Epidermal melanocyte (primary cell): ENCODE data around the gene NME3.

Experiments
- DNase-seq: peaks from one replicate; pipeline ENCODE4 v3.0.0; 2011; ENCODE audit warnings: low spot score; ENCODE audit not compliant: insufficient read length

NME3 gene

DNA sequence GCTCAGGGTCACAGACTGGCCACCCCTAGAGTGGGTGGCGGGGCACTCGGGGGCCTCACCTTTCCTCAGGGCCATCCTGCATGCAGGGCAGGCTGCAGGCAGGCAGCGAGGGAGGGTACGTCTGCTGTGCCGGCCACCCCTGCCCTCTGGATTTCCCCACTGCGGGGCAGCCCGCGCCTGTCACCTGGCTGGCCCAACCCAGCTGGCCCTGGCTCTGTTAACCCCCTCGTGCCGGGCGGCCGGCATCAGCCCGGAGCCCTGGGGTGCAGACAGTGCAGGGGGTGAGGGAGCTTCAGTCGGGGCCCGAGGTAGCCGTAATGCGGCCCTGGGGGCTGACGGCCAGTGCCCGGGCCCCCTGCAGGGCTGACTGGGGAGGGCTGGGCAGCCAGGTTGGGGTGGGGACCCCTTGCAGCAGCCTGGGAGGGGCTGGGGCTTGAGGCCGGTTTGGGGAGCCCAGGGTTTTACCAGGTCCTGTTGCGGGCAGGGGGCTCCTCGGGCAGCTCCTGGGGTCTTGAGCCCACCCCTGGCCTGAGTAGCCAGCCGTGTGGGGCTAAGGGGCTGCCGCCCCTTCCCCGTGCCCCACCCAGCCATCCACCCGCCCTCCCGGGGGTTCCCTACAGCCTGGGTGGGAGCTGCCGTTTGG lies 22.4 kb upstream of the NME3 start, which contains the start of gene IGFALS:
IGFALS (minus strand) TSS at position 128 of the 643 bp plus-strand sequence; CDS start at position 75, 53 bp downstream.
- no peak for DNase-seq

DNA sequence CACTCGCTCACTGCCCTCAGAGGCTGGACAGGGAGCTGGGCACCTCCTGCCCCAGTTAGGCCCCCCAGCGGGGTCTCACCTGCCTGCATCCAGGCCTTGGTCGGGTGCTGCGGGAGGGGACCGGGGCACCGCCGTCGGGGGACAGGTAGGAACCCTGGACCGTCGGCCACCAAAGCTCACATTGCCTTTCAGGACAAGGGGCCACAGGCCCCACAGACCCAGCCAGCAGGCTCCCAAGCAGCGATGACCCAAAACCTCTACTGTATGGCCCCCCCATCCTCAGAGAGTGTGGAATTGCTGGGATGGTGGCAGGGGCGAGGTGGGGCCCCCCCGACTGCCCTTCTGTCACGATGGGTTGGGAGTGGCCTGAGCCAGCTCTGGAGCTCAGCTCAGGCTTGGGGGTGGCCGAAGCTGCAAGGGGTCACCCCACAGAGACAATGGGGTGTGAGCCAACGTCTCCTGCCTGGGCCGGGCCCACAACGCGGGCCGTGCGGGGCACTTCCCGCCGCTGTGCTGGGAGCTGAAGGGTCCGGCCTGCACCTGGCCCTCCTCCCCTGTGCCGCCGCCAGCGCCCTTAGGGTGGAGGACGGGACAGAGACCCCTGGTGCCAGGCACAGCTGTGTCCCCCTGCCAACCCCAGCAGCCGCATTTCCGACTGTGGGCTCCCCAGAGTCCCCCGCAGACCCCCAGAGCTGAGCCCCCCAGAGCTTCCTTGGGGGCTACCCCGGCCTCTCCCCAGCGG lies 21.7 kb upstream of the NME3 start:
- DNase-seq = no peak

DNA sequence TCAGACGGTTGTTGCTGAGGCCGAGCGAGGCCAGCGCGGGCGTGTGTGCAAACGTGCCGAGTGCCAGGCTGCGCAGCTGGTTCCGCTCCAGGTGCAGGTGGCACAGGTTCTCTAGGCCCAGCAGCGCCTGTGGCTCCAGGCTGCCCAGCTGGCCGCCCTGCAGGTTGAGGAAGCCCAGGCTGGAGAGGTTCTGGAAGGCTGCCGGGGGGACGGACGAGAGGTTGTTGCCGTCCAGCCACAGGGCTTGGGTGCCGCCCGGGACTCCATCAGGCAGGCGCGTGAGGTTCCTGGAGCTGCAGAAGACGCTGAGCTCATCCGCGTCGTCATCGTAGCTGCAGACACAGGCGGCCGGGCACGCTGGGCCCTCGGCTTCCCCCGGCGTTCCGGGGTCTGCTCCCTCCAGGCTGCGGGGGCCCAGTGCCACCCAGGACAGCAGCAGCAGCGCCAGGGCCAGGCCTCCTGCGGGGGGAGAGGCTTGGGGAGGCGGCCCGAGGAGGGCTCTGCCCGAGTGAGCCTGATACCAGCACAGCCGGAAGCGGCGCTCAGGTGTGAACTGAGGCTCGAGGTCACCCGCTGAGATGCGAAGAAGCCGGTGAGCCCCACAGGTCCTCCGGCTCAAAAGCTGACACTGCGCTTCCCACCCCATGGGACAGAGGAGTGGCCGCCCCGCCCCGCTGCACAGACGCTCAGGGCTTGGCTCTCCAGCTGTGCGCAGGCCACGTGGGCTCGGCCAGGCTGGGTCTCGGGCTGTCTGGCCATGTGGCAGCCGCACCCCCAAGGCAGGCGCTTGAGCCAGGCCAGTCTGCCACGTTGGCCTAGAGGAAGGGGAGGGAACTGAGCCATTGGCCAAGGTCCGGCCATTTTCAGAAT lies 20.8 kb upstream of the NME3 start:
- no peak for DNase-seq

DNA sequence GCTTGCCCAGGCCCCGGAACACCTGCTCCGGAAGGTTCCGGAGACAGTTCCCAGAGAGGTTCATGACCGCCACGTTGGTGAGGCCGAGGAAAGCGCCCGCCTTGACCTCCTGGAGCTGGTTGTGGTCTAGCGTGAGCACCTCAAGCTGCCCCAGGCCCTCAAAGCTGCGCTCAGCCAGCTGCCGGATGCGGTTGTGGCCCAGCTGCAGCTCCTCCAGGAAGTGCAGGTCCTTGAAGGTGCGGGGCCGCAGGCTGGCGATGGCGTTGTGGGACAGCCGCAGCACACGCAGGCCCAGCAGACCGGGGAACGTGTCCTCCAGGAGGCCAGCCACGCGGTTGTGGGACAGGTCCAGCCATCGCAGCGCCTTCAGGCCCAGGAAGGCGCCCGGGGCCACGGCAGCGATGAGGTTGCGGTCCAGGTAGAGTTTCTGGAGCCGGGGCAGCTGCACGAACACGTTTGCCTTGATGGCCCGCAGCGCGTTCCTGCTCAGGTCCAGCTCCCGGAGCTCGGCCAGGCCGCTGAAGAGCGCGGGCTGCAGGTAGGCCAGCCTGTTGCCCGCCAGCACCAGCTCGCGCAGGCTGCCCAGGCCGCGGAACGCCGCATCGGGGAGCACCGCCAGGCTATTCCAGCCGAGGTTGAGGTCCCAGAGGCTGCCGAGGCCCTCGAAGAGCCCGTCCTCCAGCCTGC lies 20.1 kb upstream of the NME3 start:
- no peak for DNase-seq

DNA sequence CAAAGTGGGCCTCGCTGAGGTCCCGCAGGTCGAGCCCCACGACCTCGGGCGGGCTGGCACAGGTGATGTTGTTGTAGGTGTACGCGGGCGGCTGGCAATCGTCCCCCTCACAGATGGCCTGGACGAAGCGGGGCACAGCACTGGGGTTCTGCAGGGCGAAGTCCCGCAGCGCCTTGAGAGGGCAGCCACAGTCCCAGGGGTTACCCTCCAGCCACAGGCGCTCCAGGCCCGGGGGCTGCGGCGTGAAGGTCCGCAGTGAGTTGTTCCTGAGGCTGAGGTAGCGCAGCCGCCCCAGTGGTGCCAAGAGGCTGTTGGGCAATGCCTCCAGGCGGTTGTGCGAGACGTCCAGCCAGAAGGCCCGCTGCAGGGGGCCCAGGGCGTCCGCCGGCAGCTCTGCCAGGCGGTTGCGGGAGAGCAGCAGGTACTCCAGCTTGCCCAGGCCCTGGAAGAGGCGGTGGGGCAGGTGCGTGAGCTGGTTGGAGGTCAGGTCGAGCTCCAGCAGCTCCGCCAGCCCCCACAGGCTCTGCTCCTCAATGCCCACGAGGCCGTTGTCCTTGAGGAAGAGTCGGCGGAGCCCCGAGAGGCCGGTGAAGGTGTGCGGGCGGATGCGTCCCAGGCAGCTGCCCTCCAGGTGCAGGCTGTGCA lies 19.4 kb upstream of the NME3 start:
- DNase-seq = no peak

DNA sequence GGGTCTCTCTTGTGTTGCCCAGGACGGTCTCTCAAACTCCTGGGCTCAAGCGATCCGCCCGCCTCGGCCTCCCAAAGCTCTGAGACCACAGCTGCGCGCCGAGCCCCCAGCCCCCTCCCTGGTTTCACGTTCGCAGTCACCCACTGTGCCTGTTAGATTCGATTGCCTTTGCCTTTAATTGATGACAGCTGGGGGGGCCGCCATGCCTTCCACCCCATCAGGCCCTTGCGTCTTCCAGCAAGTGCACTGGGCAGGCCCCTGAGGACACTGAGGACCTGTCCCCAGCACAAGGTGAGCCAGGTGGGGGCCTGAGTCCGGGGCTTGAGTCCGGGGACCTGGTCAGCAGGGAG lies 18.9 kb upstream of the NME3 start:
- no peak for DNase-seq

DNA sequence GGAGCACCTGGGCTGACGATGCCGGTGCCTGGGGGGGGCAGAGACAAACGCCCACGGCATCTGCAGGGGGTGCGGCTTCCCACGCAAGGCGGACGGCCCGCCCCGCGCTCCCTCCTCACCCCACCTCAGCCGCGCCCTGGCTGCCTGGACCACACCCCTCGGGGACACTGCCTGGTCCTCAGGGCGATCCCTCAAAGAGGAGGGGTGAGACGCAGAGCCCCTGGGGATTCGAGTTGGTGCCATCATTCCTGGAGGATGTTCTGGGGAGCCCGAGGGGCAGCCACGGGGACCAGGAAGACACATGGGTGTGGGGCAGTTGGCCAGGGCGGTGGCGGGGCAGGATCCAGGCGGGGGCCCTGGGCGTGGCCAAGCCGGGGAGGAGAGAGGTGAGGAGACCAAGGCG lies 18.3 kb upstream of the NME3 start:
- no peak for DNase-seq

DNA sequence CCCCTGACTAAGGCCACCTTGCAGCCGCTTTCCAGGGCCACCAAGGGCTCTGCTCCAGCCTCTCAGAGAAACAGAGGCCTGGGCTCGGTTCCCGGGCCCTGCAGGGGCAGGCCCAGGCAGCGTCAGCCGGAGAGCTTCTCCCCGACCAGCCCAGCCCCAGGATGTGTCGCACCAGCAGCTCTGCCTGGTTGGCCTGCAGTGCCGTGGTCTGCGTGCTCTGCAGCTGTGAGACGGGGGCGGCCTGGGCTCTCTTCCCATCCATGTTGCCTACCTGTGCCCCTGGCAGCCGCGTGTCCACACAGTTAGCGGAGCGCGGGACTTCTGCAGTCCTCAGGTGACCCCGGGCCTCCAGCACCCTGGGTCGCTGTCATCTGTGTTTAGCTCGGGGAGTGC lies 17.4 kb upstream of the NME3 start:
- no peak for DNase-seq

DNA sequence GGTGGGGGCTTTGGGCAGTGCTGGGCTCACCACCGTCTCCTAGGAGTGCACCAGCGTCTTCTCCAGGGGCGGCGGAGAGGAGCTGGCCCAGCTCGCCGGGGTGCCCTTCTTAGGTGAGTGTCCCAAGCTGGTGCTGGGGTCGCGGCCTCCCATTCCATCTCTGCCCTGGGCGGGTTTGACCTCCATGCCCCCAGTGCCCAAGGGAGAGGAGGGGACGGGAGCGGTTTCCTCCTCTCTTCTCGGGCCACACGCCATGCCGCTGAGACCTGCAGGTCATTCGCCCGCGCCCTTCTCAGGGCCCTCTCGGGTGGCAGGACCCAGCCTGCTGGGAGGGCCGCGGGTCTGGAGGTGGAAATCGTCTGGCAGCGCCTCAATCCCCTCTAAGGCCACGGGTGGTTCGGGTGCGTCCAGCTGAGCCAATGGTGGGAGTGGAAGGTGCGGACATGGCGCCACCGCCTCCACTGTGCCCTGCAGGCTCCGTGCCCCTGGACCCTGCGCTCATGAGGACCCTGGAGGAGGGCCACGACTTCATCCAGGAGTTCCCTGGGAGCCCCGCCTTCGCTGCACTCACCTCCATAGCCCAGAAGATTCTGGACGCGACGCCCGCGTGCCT lies 16.9 kb upstream of the NME3 start:
- no peak for DNase-seq

DNA sequence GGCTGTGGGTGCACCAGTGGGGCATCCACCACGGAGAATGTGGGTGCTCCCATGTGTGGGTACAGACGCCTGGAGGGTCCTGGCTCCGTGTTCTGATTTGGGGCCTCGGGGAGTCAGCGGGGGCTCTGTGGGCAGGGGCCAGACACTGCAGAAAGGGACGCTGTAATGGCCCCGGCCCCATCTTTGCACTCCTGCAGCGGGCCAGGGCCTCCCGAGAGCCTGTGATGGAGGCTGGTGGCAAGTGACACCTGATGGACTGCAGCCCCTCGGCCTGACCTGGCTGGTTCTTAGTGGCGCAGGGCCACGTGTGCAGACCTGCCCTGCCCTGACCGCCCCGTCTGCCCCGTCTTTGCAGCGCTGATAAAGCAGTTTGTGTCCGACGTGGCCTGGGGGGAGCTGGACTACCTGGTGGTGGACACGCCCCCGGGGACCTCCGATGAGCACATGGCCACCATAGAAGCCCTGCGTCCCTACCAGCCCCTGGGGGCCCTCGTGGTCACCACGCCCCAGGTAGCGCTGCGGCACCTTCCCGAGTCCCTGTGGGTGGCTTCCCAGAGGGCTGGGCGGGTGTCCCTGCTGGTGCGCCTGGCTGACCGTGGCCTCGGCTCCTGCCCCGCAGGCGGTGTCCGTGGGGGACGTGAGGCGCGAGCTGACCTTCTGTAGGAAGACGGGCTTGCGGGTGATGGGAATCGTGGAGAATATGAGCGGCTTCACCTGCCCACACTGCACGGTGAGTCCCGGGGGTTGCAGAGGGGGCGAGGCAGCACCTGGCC lies 16.2 kb upstream of the NME3 start:
- DNase-seq = no peak

DNA sequence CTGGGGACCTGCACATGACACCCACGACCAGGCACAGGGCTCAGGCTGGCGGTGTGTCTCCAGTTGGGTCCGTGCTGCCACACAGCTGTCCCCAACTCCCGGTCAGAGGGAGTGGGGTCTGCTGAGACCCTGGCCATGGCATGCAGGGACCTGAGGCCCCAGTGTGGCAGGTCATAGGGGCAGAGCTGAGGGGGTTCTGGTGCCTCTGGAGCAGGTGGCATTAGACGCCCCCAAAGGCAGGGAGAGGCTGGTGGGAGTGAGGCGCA lies 15.6 kb upstream of the NME3 start:
- no peak for DNase-seq

DNA sequence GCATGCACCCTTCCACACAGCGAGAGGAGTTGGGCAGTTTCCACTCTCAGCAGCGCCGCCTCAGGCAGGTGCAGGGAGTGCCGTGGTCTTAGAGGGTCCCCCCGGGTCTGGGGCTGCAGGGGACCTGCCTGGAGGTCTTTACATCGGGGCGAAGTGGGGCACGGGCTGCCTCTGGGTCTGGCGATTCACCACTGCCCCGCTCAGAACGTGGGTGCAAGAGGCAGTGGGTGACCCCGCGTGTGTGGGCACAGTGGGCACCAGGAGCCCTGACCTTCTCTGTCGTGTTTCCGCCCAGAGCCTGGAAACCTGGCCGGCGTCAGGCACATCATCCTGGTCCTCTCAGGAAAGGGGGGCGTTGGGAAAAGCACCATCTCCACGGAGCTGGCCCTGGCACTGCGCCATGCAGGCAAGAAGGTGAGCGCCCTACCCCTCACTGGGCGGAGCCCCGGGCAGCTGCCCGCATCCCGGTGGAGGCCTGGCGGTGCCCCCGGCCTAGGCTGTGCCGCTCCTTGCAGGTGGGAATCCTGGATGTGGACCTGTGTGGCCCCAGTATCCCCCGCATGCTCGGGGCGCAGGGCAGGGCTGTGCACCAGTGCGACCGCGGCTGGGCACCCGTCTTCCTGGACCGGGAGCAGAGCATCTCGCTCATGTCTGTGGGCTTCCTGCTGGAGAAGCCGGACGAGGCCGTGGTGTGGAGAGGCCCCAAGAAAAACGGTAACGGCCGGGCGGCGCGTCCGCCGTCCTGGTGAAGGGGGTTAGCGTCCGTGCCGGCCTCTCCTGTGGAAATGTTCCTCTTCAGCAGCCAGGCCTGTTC lies 15.1 kb upstream of the NME3 start:
- DNase-seq = no peak

DNA sequence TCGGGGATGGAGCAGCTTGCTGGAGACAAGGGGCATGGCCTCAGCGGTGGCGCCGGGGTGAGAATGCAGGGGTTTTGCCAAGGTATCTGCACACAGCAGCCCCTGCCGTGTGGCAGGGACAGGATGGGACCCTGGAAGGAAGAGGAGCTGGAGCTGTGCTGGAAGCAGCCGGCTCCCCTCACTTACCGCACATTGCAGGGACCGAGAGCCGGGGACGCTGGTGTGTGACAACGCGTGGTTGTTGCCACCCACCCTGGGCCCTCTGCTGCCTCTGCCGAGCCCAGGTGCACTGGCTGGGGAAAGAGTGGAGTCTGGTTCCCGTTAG lies 14.5 kb upstream of the NME3 start:
- DNase-seq = no peak

DNA sequence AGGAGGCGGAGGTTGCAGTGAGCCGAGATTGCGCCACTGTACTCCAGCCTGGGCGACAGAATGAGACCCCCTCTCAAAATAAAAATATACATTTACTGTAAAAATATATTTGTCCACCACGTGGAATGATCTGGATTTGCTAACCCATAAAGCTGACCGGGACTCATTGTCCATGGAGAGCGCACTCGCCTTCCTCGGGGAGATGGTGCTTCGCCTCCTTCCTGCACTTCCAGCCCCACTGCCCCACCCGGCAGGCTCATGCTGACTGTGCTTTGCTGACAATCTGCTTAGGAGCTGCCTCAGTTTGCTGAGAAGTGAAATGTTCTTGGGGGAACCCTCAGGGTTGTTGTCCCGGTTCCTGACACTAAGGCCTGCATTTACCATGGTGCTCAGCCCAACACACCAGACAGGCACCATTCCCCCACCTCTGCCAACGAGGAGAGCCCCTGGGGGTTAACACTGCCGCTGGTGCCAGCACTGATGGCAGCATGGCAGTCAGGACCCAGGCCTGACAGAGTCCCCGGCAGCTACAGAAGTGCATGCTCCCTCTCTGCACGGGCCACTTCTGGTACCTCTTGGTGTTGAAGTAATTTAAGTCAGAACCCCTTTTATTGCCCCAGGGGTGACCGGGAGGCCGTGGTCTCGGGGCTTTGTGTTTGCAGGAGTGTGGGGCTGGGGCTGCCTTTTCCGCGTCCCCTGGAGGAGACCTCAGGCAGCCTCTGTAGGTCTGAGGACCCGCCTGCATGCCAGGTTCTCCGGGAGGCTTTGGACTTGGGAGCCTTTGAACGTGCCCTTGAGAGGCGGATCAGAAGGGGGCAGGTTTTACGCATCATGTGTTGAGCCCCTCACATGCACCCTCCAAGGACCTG lies 13.9 kb upstream of the NME3 start:
- no peak for DNase-seq

DNA sequence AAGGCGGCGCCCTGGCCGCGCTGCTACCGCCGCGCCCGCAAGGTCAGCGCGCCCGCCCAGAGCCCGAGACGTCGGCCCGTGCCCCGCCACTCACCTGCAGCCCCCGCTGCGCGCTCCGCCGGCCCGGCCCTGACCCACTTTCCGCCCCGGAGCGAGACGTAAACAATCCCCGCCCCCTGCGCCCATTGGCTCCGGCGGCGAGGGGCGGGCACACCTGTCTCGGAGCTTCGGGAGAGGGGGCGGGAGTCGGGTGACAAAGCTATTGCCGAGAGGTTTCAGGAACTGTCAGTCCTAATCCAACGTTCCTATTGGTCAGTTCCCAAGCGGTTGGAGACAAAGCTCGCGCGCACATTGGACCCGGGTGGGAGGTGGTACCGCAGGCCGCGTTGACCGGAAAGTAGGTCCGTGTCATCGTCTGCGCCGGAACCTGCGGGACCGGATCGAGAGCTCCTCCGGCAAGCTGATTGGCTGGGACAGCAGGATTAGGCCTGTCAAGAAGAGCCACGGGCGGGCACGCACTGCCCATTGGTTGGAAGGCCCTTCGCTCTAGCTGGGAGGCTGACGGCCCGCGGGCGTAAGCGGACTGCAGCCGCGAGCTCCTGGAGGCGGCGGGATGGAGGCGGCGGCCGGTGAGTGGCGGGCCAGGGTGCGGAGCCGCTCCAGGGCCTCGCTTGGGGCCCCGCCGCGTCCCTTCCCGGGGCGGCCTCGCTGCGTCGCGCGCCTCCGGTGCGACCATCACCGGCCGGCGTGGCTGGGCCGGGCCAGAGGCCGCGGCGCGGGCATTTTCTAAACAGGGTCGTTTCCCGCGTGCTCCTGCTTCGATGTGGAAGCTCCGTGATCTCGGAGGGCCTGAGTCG lies 11.3 kb upstream of the NME3 start, which contains the start of the genes NUBP2 and SPSB3:
NUBP2 (plus strand) TSS at position 553 of the 857 bp plus-strand sequence; CDS start at position 614, 61 bp downstream.
SPSB3 (minus strand) TSS at position 164 of the 857 bp plus-strand sequence. CDS start 1,088 bp downstream, outside the sequence.
- DNase-seq = peak; percentile 100

DNA sequence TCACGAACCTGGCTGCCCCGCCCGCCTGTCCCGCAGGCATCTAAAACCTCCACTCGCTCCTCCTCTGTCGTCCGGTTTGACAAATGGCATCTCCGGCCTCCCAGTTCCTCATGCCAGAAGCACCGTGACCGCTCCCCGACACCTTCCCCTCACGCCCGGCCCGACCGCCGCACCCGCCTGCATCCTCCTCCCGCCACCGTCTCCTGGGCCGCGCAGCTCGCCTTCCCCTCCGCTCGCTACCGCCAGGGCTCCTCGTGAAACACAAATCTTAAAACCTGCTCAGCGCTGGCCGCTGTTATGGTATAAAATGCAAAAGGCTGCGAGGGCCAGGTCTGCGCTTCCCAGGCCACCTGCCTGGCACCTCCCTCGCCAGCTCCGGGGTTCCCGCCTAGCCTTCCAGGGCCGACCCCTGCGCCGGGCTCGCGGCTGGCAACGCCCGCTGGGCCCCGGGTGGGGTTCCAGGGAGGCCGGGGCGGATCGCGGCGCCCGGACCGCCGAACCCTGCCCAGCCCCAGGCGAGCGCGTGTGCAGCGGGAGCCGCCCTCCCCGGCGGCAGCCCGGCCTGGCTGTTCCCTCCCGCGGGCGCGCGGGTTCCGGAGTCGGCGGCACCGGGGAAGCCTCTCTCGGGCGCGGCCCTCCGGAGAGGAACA lies 10.5 kb upstream of the NME3 start:
- no peak for DNase-seq

DNA sequence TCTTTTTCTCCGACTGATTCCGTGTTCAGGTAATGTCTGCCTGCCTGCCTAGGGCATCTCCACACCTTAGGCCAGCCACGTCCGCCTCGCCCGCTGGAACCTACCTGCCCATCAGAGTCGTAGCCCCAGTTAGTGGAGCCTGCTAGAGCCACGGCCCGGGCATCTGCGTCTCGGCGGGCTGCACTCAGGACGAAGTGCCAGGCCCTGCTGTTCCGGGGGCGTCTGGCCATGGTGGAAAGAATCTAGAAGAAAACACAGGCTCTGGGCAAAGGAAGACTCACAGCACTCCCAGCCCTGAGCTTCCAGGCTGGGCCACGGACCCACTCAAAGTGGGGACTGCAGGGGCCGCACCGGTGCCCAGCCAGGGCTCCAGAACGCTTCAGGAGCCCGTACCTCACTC lies 9.9 kb upstream of the NME3 start:
- no peak for DNase-seq
